Keratinocyte (primary cell): Measurements from ENCODE around the gene SIPA1L3.

Experiments used
- EZH2 ChIP-seq: IDR thresholded peaks from one replicate; pipeline ENCODE4 v1.6.1; 2012; ENCODE audit warnings: inconsistent platforms, mild to moderate bottlenecking, low read length, moderate library complexity
- TF ChIP-seq, protein P1 (sequence below), 3 experiments: IDR thresholded peaks in 1 of 3; conservative IDR thresholded peaks in 1 of 3; optimal IDR thresholded peaks in 1 of 3; 2 replicates in 2 of 3; 3 replicates in 1 of 3; pipeline versions ENCODE3 to v1.5.1; 2011; ENCODE audit warnings: low read length in 3 of 3, mild to moderate bottlenecking in 3 of 3, moderate library complexity in 2 of 3, control low read depth in 1 of 3, inconsistent platforms in 1 of 3; ENCODE audit not compliant: insufficient read depth in 2 of 3; ENCODE audit errors: extremely low read depth in 1 of 3

GRCh38 chr19:37948362-37948761 lies 41.4 kb downstream of the SIPA1L3 start:
- TF ChIP-seq, protein P1, sequence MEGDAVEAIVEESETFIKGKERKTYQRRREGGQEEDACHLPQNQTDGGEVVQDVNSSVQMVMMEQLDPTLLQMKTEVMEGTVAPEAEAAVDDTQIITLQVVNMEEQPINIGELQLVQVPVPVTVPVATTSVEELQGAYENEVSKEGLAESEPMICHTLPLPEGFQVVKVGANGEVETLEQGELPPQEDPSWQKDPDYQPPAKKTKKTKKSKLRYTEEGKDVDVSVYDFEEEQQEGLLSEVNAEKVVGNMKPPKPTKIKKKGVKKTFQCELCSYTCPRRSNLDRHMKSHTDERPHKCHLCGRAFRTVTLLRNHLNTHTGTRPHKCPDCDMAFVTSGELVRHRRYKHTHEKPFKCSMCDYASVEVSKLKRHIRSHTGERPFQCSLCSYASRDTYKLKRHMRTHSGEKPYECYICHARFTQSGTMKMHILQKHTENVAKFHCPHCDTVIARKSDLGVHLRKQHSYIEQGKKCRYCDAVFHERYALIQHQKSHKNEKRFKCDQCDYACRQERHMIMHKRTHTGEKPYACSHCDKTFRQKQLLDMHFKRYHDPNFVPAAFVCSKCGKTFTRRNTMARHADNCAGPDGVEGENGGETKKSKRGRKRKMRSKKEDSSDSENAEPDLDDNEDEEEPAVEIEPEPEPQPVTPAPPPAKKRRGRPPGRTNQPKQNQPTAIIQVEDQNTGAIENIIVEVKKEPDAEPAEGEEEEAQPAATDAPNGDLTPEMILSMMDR (optimal IDR thresholded peaks at IDR 0.05 in 1 of 3, IDR thresholded peaks at IDR 0.05 in 1 of 3, conservative IDR thresholded peaks at IDR 0.05 in 1 of 3; ENCODE audit: extremely low read depth in 1 of 3, insufficient read depth in 2 of 3, low read length in 3 of 3), result no peak
- no peak for TF ChIP-seq EZH2
